Measurements from ENCODE around the gene FAM180A.

The FAM180A gene

DNA sequence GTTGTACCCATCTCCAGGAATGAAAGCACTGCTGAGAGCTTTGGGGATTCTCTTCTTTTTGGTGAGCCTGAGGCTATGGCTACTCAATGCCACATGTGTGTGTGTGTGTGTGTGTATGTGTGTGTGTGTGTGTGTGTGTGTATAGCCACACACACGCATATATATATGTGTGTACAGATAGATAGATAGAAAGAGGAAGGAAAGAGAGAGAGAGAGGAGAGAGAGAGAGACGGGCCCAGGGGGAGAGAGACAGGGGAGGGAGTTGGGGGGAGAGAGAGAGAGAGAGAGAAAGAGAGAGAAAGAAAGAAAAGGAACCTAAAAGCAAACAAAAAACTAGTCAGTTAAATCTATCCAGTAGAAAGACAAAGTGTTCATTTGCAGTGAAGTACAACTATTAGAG is 28.9 kb downstream of the FAM180A start:
- no peaks in the 10 kb centered on the region for H3K27me3 ChIP-seq (ENCODE audit: insufficient read depth, low read length)
- no peaks in the 10 kb centered on the region for H3K4me1 ChIP-seq (ENCODE audit: insufficient read depth, low read length)
- no peaks in the 10 kb centered on the region for H3K36me3 ChIP-seq (ENCODE audit: insufficient read depth, low read length)
- WGBS, result 72% methylated on average over 1 of the region's 2 CpGs
- no peaks in the 10 kb centered on the region for H3K9me3 ChIP-seq (ENCODE audit: insufficient read depth, low read depth, low read length)
- no peak overlapping the region for H3K9ac ChIP-seq (ENCODE audit: low read depth, low read length)
- no peak overlapping the region for H3K27ac ChIP-seq (ENCODE audit: low read depth, low read length)
- H3K4me3 ChIP-seq (ENCODE audit: low read length), result no peak overlapping the region

DNA sequence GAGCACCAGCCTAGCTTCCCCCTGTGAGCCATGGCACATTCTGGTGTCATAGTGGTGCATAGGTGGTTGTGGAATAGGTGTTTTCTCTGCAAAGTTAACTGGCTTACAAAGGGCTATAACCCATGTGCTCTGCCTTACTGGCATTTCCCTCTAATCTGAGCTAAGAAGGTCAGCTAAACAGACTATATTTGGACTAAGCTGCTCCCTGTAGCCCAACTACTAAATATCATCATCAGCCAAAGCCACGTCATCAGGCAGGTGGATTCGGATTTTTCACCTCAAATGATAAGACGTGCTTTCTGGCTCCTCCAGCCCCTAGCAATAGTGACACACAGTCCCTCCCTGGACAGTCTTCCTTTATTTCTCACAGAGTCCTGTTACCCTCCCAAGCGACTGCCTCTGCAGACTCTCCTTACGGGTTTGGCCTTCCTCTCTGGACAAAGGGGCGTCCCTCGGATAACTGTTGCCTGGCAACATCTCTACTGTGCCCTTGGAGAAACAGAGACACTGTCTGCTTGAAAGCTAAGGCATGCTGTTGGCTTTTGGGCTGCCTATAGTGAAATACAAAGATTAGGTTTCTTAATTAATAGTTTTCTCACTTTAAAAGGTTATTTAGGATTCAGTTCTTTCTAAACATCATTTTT is 29.7 kb downstream of the FAM180A start:
- H3K9me3 ChIP-seq (ENCODE audit: insufficient read depth, low read depth, low read length), result no peaks in the 10 kb centered on the region
- no peak overlapping the region for H3K9ac ChIP-seq (ENCODE audit: low read depth, low read length)
- H3K27ac ChIP-seq (ENCODE audit: low read depth, low read length), result no peak overlapping the region
- no peak overlapping the region for H3K4me3 ChIP-seq (ENCODE audit: low read length)
- peaks cover 6% of the 10 kb centered on the region; the same call in 1 of the 2 replicates for H3K4me1 ChIP-seq (ENCODE audit: insufficient read depth, low read length)
- 83% methylated on average over 7 of the region's 7 CpGs for WGBS
- no peaks in the 10 kb centered on the region for H3K27me3 ChIP-seq (ENCODE audit: insufficient read depth, low read length)
- H3K36me3 ChIP-seq (ENCODE audit: insufficient read depth, low read length), result no peaks in the 10 kb centered on the region

DNA sequence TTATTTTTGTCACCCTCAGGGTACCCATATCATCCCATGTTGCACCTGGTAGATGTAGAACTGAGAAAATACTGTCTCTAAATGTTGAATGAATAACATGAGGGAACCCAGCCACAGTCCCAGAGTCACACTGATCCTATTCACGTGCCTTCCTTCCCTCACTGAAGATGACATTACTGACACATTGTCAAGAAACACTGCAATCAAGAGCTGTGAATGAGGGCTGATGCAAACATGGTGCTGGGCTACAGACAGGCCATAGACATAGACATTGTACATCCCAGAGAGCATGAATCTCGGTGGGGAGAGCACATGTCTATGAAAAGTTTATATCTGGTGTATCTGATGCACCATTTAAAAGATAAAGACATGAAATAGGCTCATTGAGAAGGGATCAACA is 30.4 kb downstream of the FAM180A start:
- Histone ChIP-seq H3K27ac (ENCODE audit: low read depth, low read length) (no peak overlapping the region), H3K36me3 (ENCODE audit: insufficient read depth, low read length) (no peaks in the 10 kb centered on the region), H3K4me1 (ENCODE audit: insufficient read depth, low read length) (peaks cover 7% of the 10 kb centered on the region; the same call in 1 of the 2 replicates), H3K4me3 (ENCODE audit: low read length) (no peak overlapping the region), H3K27me3 (ENCODE audit: insufficient read depth, low read length) (no peaks in the 10 kb centered on the region), H3K9ac (ENCODE audit: low read depth, low read length) (no peak overlapping the region), H3K9me3 (ENCODE audit: insufficient read depth, low read depth, low read length) (no peaks in the 10 kb centered on the region)
- 91% methylated on average over 2 of the region's 2 CpGs for WGBS

DNA sequence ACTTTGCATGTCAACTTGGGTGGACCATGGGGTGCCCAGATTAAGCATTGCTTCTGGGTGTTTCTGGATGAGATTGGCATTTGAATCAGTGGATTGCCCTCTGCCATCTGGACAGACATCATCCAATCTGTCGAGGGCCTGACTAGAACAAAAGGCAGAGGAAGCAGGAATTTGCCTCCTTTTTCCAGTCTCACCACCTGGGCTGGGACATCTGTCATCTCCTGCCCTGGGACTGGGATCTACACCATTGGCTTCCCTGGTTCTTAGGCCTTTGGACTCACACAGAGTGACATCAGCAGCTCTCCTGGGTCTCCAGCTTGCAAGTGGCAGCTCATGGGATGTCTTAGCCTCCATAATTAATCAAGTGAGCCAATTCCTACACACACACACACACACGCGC is 30.9 kb downstream of the FAM180A start:
- Histone ChIP-seq H3K4me1 (ENCODE audit: insufficient read depth, low read length) (peaks cover 7% of the 10 kb centered on the region; the same call in 1 of the 2 replicates), H3K9me3 (ENCODE audit: insufficient read depth, low read depth, low read length) (no peaks in the 10 kb centered on the region), H3K4me3 (ENCODE audit: low read length) (no peak overlapping the region), H3K27ac (ENCODE audit: low read depth, low read length) (no peak overlapping the region), H3K36me3 (ENCODE audit: insufficient read depth, low read length) (no peaks in the 10 kb centered on the region), H3K27me3 (ENCODE audit: insufficient read depth, low read length) (no peaks in the 10 kb centered on the region), H3K9ac (ENCODE audit: low read depth, low read length) (no peak overlapping the region)
- 91% methylated on average over 3 of the region's 3 CpGs for WGBS

DNA sequence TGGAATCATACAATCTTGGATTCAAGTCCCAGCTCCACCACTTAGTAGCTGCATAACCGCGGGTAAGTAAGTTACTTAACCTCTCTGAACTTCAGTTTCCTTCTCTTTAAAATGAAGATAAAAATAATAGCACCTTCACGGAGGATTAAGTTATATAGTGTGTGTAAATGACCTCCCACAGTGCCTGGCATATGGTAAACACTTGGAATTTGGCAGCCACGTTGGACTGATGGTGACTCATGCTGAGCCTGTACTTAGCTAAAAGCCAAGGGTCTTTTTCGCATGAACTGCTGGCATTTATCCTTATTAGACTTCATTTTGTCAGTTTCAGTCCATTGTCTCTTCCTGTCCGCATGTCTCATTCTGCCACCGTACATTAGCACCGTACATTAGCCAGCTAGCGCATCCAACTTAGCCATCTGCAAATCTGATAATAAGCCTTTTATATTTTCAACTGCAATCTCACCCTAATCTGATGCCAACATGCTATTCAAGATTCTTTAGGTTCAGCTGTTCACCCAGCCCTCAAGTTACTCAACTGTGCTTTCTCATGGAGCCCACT is 31.9 kb downstream of the FAM180A start:
- Histone ChIP-seq H3K36me3 (ENCODE audit: insufficient read depth, low read length) (no peaks in the 10 kb centered on the region), H3K27me3 (ENCODE audit: insufficient read depth, low read length) (no peaks in the 10 kb centered on the region), H3K9me3 (ENCODE audit: insufficient read depth, low read depth, low read length) (no peaks in the 10 kb centered on the region), H3K27ac (ENCODE audit: low read depth, low read length) (no peak overlapping the region), H3K4me1 (ENCODE audit: insufficient read depth, low read length) (peaks cover 7% of the 10 kb centered on the region; the same call in 1 of the 2 replicates), H3K4me3 (ENCODE audit: low read length) (no peak overlapping the region), H3K9ac (ENCODE audit: low read depth, low read length) (no peak overlapping the region)
- WGBS, result 79% methylated on average over 7 of the region's 9 CpGs

DNA sequence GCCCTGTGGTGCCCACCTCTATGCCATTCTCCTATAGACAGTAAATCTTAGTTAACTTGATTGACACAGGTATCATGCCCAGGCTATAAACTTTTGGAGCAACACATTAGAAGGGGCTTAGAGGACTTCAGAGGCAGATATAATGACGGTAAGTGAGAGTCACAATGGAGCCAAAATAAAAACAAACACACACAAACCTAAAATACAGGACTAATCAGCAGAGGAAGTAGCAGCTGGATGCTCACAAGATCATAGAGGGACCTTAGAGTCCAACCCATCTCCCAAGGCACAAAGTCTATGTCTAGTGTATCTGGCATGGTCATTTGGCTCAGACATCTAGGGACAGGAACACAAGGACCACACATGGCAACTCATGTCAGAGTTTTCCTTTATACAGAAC is 32.9 kb downstream of the FAM180A start:
- Histone ChIP-seq H3K27me3 (ENCODE audit: insufficient read depth, low read length) (no peaks in the 10 kb centered on the region), H3K27ac (ENCODE audit: low read depth, low read length) (no peak overlapping the region), H3K4me3 (ENCODE audit: low read length) (no peak overlapping the region), H3K36me3 (ENCODE audit: insufficient read depth, low read length) (no peaks in the 10 kb centered on the region), H3K9me3 (ENCODE audit: insufficient read depth, low read depth, low read length) (no peaks in the 10 kb centered on the region), H3K4me1 (ENCODE audit: insufficient read depth, low read length) (peaks cover 10% of the 10 kb centered on the region), H3K9ac (ENCODE audit: low read depth, low read length) (no peak overlapping the region)
- 100% methylated on average over 1 of the region's 1 CpG for WGBS

DNA sequence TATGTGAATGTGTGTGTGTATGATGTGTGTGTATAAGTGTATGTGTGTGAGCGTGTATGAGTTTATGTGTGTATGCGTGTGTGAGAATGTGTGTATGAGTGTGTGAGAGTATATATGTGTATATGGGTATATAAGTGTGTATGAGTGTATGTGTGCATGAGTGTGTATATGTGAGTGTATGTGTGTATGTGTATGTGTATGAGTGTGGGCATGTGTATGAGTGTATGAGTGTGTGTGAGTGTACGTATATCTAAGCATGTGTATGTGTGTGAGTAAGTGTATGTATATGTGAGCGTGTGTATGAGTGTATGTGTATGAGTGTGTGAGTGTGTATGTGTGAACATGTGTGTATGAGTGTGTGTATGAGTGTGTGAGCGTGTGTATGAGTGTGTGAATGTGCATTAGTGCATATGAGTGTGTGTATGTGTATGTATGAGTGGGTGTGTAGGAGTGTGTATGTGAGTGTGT is 33.5 kb downstream of the FAM180A start:
- 94% methylated on average over 5 of the region's 5 CpGs for WGBS
- Histone ChIP-seq H3K27ac (ENCODE audit: low read depth, low read length) (no peak overlapping the region), H3K36me3 (ENCODE audit: insufficient read depth, low read length) (no peaks in the 10 kb centered on the region), H3K4me1 (ENCODE audit: insufficient read depth, low read length) (peaks cover 10% of the 10 kb centered on the region), H3K4me3 (ENCODE audit: low read length) (no peak overlapping the region), H3K27me3 (ENCODE audit: insufficient read depth, low read length) (no peaks in the 10 kb centered on the region), H3K9me3 (ENCODE audit: insufficient read depth, low read depth, low read length) (no peaks in the 10 kb centered on the region), H3K9ac (ENCODE audit: low read depth, low read length) (no peak overlapping the region)

DNA sequence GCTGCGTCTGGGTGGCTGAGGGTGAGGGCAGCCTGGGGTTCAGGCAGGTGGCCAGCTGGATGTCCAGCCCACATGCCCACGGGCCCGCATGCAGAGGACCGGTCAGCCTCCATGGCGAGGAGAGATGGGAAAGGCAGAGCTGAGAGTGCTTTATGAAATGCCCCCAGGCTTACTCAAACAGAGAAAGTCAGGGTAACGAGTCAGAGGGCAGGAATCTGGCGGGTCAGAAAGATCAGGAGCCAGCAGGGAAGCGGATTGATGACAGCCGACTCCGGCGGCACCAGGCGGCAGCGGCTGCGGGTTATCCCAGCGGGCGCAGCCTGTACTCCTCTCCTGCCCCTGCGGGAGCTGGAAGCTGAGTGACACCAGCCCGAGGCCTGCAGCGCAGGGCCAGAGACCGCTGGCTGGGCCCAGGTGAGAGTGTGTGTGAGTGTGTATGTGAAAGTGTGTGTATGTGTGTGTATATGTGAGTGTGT is 34.0 kb downstream of the FAM180A start:
- Histone ChIP-seq H3K4me3 (ENCODE audit: low read length) (no peak overlapping the region), H3K27me3 (ENCODE audit: insufficient read depth, low read length) (no peaks in the 10 kb centered on the region), H3K36me3 (ENCODE audit: insufficient read depth, low read length) (no peaks in the 10 kb centered on the region), H3K27ac (ENCODE audit: low read depth, low read length) (peak overlapping the region; percentile 58), H3K4me1 (ENCODE audit: insufficient read depth, low read length) (peaks cover 10% of the 10 kb centered on the region), H3K9ac (ENCODE audit: low read depth, low read length) (peak overlapping the region; percentile 17; the same call in 1 of the 2 replicates), H3K9me3 (ENCODE audit: insufficient read depth, low read depth, low read length) (no peaks in the 10 kb centered on the region)
- WGBS, result 25% methylated on average over 20 of the region's 20 CpGs

DNA sequence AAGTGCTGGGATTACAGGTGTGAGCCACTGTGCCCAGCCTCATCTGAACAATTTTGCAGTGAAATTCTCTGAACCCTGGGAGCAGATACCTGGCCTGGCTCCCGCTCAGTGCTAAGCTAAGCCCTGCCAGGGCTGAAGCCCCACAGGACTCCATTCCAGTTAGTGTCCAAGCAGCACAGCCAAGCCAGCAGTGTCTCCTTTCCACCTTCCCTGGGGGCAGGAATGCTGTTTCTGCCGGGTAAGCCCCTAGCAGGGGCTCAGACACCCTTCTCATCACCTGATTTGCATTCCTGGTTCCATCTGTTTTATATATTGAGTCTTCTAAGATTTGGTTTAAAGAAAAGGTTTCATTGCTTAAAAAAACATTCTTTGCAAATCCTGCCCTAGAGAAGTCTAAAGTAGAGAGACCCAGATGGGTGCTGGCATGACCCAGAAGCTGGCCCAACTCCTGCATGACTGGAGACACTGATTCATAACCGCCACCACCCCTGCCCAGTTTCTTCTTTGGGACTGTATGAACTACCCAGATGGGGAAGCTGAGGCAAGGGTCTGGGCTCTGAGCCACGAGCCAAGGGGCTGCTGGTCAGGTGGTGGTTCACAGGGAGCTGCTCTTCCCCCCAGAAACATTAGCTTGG is 34.7 kb downstream of the FAM180A start:
- Histone ChIP-seq H3K27me3 (ENCODE audit: insufficient read depth, low read length) (no peaks in the 10 kb centered on the region), H3K4me3 (ENCODE audit: low read length) (no peak overlapping the region), H3K36me3 (ENCODE audit: insufficient read depth, low read length) (no peaks in the 10 kb centered on the region), H3K9me3 (ENCODE audit: insufficient read depth, low read depth, low read length) (no peaks in the 10 kb centered on the region), H3K27ac (ENCODE audit: low read depth, low read length) (peak overlapping the region; percentile 58), H3K4me1 (ENCODE audit: insufficient read depth, low read length) (peaks cover 10% of the 10 kb centered on the region), H3K9ac (ENCODE audit: low read depth, low read length) (peak overlapping the region; percentile 17; the same call in 1 of the 2 replicates)
- 78% methylated on average over 4 of the region's 4 CpGs for WGBS

DNA sequence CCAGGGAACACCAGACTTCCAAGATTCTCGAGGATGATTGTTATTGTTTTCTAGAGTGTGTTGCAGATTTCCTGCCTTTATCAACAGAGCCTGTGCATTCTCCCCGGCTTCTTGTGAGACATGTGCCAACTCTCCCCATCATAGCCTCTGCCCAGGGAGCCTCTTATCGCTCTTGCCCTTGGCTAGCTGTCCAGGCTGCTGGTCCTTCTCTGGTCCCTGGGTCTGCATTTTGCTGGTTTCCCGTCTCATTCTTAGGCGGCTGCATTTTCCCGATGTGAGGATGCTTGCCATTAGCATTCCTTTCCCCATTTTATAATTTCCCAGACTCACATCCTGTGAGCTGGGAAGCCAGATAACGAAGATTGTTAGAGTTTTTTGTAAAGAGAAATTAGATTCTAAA is 35.8 kb downstream of the FAM180A start:
- H3K36me3 ChIP-seq (ENCODE audit: insufficient read depth, low read length), result no peaks in the 10 kb centered on the region
- WGBS, result 85% methylated on average over 7 of the region's 7 CpGs
- no peak overlapping the region for H3K9ac ChIP-seq (ENCODE audit: low read depth, low read length)
- no peak overlapping the region for H3K27ac ChIP-seq (ENCODE audit: low read depth, low read length)
- no peaks in the 10 kb centered on the region for H3K9me3 ChIP-seq (ENCODE audit: insufficient read depth, low read depth, low read length)
- H3K4me1 ChIP-seq (ENCODE audit: insufficient read depth, low read length), result peaks cover 10% of the 10 kb centered on the region
- no peaks in the 10 kb centered on the region for H3K27me3 ChIP-seq (ENCODE audit: insufficient read depth, low read length)
- no peak overlapping the region for H3K4me3 ChIP-seq (ENCODE audit: low read length)

DNA sequence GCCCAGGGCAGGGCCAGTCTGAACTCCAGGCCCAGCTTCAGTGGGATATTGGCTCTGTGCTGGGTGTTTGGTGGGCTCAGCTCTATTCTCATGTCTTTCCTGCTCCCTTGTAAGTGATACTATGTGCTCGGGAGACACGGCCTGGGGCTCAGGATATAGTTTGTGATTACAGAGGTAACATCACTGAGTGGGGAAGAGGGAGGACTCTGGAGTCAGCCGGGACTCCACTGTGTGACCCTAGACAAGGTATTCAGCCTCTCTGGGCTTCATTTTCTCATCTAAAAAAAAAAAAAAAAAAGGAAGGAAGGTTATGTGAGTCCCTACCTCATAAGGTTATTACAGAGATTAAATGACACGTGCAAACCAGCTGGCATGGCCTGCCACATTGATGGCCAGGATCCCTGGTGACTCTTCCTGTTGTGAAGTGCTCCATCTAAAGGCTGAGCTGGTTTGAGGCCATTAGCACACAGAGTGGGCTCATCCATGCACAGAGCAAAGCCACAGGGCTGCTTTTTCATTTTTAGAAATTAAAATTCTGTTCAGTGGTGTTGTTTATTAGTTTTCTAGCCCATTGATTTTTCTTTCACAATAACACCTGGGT is 36.3 kb downstream of the FAM180A start:
- H3K36me3 ChIP-seq (ENCODE audit: insufficient read depth, low read length), result no peaks in the 10 kb centered on the region
- H3K27ac ChIP-seq (ENCODE audit: low read depth, low read length), result no peak overlapping the region
- no peak overlapping the region for H3K4me3 ChIP-seq (ENCODE audit: low read length)
- H3K9ac ChIP-seq (ENCODE audit: low read depth, low read length), result no peak overlapping the region
- 85% methylated on average over 4 of the region's 4 CpGs for WGBS
- peaks cover 10% of the 10 kb centered on the region for H3K4me1 ChIP-seq (ENCODE audit: insufficient read depth, low read length)
- H3K27me3 ChIP-seq (ENCODE audit: insufficient read depth, low read length), result no peaks in the 10 kb centered on the region
- no peaks in the 10 kb centered on the region for H3K9me3 ChIP-seq (ENCODE audit: insufficient read depth, low read depth, low read length)

All from HUES64 (cell line).